ENCODE measurements around the gene HSD11B2. TPM values are rescaled to one million over a fixed set of nuclear protein-coding genes. Genes with fewer than 3 reads are reported as not detected.
A peak's percentile ranks its signal among the peaks of the same experiment; 100 is the strongest.

HSD11B2 gene
- total and polyA plus RNA-seq, 3 donors from 2014 or later: 4.9 to 11.5 (median 7.7) TPM

DNA sequence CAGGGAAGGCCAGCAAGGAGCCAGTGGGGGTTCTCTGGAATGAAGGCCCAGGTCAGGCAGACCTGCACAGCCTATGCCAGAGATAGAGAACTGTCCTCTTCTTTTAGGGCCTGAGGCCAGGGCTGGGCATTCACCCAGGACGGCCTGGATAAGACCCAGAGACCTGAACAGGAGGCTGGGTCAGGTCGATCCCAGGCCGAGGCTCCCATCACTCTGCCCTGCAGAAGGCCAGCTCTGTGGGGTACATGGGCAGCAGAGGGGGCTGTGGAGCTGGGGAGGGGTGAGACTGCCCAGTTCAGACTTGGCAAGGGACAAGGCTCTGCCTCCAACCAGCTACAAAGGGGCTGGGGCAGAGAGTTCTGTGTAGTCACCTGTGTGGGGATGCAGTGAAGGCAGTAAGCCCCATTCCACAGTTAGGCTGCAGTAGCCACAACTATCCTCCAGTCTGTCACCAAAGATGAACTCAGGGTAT, 14.6 kb downstream of the HSD11B2 start:
- 42 to 50% methylated on average over 1 to 3 of the region's 3 CpGs for WGBS, 2 donors
- intact Hi-C loops (cut with DNase I; ENCODE audit: low total_unique reads): no loop called here

DNA sequence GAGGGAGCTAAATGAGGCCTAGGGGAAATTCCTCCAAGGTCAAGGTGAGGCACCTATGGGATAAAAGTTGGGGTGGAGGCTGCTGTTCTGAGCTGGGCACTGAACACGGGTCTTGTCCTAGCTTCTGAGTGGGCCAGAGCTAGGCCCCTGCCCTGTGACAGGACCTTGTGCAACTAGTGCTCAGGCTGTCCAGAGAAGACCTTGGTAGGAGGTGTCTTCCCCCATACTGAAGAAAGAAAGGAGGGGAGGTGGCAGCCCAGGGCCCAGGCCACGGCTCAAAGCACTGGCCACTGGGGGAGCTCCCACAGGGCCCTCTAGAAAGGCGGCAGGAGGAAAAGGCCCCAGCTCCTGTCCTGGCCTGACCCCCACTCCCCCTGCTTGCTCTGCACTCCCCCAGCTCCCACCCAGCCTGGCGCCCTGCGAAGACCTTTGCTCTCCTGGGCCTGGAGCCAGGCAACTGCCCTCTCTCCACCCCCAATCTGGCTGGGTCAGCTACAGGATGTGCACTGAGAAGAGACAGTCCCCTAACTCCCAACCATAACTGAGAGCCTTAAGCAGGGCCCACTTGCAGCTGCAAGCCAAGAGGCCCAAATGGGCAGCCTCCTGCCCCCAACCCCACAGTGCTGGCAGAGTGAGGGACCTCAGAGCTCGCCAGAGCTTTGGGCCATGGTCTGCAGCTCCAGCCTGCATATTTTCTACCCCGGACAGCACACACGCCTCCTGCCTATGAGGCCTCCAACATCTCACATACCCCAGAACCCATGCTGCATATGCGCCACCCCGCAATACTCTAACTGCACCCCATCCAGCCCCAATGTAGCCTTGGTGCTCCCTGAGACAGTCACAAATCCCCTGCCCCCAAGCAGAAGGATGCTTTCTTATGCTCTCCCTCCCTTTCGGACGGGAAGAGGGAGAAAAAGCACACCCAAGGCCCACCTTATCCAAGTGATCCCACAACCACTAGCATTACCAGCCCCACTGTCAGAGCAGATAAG, 15.3 kb downstream of the HSD11B2 start:
- H3K27ac ChIP-seq: peak overlapping the region in 1 of 2 donors; percentile 35
- no peaks in the 10 kb centered on the region for H3K9me3 ChIP-seq
- no peak overlapping the region for H3K4me3 ChIP-seq
- no peak for TF ChIP-seq POLR2A (IDR thresholded peaks at IDR 0.05)
- TF ChIP-seq, protein P1, sequence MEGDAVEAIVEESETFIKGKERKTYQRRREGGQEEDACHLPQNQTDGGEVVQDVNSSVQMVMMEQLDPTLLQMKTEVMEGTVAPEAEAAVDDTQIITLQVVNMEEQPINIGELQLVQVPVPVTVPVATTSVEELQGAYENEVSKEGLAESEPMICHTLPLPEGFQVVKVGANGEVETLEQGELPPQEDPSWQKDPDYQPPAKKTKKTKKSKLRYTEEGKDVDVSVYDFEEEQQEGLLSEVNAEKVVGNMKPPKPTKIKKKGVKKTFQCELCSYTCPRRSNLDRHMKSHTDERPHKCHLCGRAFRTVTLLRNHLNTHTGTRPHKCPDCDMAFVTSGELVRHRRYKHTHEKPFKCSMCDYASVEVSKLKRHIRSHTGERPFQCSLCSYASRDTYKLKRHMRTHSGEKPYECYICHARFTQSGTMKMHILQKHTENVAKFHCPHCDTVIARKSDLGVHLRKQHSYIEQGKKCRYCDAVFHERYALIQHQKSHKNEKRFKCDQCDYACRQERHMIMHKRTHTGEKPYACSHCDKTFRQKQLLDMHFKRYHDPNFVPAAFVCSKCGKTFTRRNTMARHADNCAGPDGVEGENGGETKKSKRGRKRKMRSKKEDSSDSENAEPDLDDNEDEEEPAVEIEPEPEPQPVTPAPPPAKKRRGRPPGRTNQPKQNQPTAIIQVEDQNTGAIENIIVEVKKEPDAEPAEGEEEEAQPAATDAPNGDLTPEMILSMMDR (IDR thresholded peaks at IDR 0.05): no peak
- H3K27me3 ChIP-seq: no peaks in the 10 kb centered on the region
- H3K36me3 ChIP-seq (ENCODE audit: low read depth, missing control alignments): no peaks in the 10 kb centered on the region
- DNase-seq: peak; percentile 51
- H3K4me1 ChIP-seq: peaks cover 71% of the 10 kb centered on the region
- intact Hi-C loops (cut with DNase I; ENCODE audit: low total_unique reads): no loop called here
- WGBS, 2 donors: 56 to 73% methylated on average over 12 of the region's 12 CpGs

More for the DNA sequence above, 14.6 kb downstream of the HSD11B2 start:
- no peak overlapping the region for H3K4me3 ChIP-seq
- H3K4me1 ChIP-seq: peaks cover 64% of the 10 kb centered on the region
- H3K9me3 ChIP-seq: no peaks in the 10 kb centered on the region
- H3K27ac ChIP-seq: no peak overlapping the region
- DNase-seq: no peak
- H3K36me3 ChIP-seq (ENCODE audit: low read depth, missing control alignments): no peaks in the 10 kb centered on the region
- TF ChIP-seq, protein P1 (IDR thresholded peaks at IDR 0.05): no peak
- no peak for TF ChIP-seq POLR2A (IDR thresholded peaks at IDR 0.05)
- no peaks in the 10 kb centered on the region for H3K27me3 ChIP-seq

DNA sequence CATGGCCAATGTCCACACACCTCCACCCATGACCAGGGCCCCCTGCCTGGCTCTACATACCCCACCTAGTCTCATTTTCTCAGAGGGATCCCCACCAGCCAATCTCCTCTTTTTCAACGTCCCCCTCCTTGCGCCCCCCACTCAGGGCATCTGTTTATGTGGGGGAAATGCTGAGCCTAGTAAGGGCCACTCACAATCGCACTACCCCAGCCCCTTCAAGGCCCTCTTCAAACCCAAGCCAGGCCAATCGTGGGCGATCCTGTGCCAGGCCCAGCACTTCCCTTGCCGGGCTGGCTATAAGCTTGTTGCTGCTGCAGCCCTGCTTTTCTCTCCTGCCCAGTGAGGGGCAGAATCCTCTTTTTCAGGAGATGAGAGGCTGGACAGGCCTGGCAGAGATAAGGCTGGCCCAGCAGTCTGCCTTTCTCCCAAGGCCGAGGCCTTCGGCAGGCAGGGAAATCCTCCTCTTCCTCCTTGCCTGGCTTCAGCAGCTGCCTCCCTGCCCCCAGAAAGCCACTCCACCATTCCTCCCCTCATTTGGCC, 16.1 kb downstream of the HSD11B2 start:
- Histone ChIP-seq H3K36me3 (ENCODE audit: low read depth, missing control alignments) (no peaks in the 10 kb centered on the region), H3K4me3 (no peak overlapping the region), H3K27ac (peak overlapping the region in 1 of 2 donors; percentile 35), H3K4me1 (peaks cover 79% of the 10 kb centered on the region), H3K27me3 (no peaks in the 10 kb centered on the region), H3K9me3 (no peaks in the 10 kb centered on the region)
- TF ChIP-seq, protein P1 (IDR thresholded peaks at IDR 0.05): no peak
- no peak for DNase-seq
- intact Hi-C loops (cut with DNase I; ENCODE audit: low total_unique reads): no loop called here
- 49 to 68% methylated on average over 3 to 8 of the region's 8 CpGs for WGBS, 2 donors

DNA sequence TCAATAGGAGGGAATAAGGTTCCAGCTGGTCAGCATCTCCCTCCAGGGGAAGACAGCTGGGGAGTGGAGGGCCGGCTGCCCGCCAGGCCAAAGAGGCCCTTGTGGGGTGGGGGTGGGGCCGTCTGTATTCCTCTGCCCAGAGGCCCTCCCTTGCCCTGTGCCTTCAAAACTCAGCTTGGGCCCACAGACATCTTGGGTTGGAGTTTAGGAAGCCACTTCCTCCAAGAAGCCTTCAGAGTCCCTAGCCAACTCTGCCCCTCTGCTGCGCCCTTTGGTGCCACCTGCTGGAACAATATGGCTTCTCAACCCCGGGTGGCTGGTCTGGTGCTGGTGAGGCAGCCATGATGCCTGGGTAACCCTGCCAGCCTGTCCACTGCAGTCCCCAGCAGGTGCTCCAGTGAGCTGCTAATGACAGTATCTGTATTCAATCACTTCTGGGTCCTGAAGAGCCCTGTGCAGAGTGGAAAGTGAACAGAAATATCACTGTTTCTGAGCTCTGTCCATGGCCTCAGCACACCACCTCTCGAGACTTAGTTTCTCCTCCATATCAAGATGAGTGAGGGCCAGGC, 16.7 kb downstream of the HSD11B2 start:
- no peak overlapping the region for H3K4me3 ChIP-seq
- 32 to 82% methylated on average over 2 to 6 of the region's 6 CpGs for WGBS, 2 donors
- DNase-seq: no peak
- intact Hi-C loops (cut with DNase I; ENCODE audit: low total_unique reads): no loop called here
- peaks cover 80% of the 10 kb centered on the region for H3K4me1 ChIP-seq
- no peaks in the 10 kb centered on the region for H3K36me3 ChIP-seq (ENCODE audit: low read depth, missing control alignments)
- H3K27me3 ChIP-seq: no peaks in the 10 kb centered on the region
- H3K27ac ChIP-seq: peak overlapping the region in 1 of 2 donors; percentile 35
- no peak for TF ChIP-seq POLR2A (IDR thresholded peaks at IDR 0.05)
- TF ChIP-seq, protein P1 (IDR thresholded peaks at IDR 0.05): peak in 1 of 3 experiments; percentile 17
- H3K9me3 ChIP-seq: no peaks in the 10 kb centered on the region
